Measurements from ENCODE around the gene USP6NL.

Gene USP6NL

DNA sequence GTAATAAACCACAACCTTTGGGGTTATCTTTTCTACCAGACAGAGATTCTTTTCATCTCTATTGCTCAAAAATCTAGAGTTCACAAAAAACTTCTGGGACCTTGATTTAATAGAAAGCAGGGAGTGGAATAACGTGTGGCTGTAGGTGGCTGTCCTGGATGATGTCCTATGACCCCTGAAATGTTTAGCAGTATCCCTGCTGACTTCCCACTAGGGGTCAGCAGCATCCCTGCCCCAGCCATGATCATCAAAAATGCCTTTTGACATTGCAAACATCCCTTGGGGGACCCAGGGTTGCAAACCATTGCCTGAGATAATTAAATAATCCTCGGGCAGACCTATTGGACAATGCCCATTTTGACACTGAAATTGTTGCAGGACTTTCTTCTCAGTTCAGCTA, 177.1 kb downstream of the USP6NL start:
- no peak overlapping the region for H3K4me3 ChIP-seq (replicated peaks; ENCODE audit: low read depth, low read length)
- no peaks in the 10 kb centered on the region; the same call in 1 of the 2 replicates for H3K27me3 ChIP-seq (replicated peaks; ENCODE audit: control insufficient read depth, insufficient read depth, low read length)
- no peaks in the 10 kb centered on the region for H3K36me3 ChIP-seq (ENCODE audit: control insufficient read depth, insufficient read depth, low read length)
- DNase-seq (ENCODE audit: extremely low read depth, insufficient read length) = no peak
- peak; percentile 56 for TF ChIP-seq CTCF (IDR thresholded peaks at IDR 0.05; ENCODE audit: insufficient read depth, low read length, poor library complexity, severe bottlenecking)

- Histone ChIP-seq H3K4me3 (replicated peaks; ENCODE audit: low read depth, low read length) (no peak overlapping the region), H3K27me3 (replicated peaks; ENCODE audit: control insufficient read depth, insufficient read depth, low read length) (no peaks in the 10 kb centered on the region; the same call in 1 of the 2 replicates), H3K36me3 (ENCODE audit: control insufficient read depth, insufficient read depth, low read length) (no peaks in the 10 kb centered on the region)
- no peak for TF ChIP-seq CTCF (IDR thresholded peaks at IDR 0.05; ENCODE audit: insufficient read depth, low read length, poor library complexity, severe bottlenecking)
- DNase-seq (ENCODE audit: extremely low read depth, insufficient read length) = no peak
Observed at GRCh38 chr10:11433657-11434056, 177.8 kb downstream of the USP6NL start.

GRCh38 chr10:11431216-11431555, 180.3 kb downstream of the USP6NL start:
- no peak overlapping the region for H3K4me3 ChIP-seq (replicated peaks; ENCODE audit: low read depth, low read length)
- no peaks in the 10 kb centered on the region for H3K36me3 ChIP-seq (ENCODE audit: control insufficient read depth, insufficient read depth, low read length)
- DNase-seq (ENCODE audit: extremely low read depth, insufficient read length) = no peak
- TF ChIP-seq CTCF (IDR thresholded peaks at IDR 0.05; ENCODE audit: insufficient read depth, low read length, poor library complexity, severe bottlenecking) = no peak
- H3K27me3 ChIP-seq (replicated peaks; ENCODE audit: control insufficient read depth, insufficient read depth, low read length) = no peaks in the 10 kb centered on the region

DNA sequence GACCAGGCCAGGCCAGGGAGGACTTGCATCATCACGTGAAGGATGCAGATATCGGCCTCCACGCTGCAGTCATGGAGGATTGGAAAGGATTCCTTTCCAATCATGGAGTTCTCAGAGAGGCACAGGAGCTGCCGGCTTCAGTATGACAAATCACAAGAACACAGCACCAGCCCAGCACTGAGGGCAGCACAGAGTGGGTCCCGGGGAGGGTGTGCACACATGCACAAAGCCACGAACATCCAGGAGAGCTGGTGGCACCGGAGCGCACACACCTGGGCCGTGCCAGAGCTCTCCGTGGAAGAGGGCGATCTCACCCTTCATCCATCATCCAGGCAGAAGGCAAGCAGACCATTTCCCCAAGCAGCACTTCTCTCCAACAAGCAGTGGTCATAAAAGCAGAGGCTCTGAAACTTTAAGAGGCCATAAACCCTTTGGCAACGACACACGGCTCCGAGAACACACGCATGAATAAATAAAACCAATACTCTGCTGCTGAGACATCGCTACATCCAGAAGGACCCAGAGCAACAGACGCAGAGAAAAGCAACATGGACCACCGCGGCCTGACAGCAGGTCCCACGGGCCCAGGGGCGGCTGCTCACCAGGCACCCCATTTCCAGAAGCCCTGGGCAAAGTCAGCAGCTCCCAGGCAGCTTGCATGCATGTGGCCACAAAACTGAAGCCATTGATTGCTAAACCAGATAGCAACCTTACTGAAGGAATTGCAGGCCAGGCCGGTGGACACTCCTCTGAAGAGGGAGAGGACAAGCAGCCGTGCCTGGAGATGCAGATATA, 180.8 kb downstream of the USP6NL start:
- no peak for DNase-seq (ENCODE audit: extremely low read depth, insufficient read length)
- H3K4me3 ChIP-seq (replicated peaks; ENCODE audit: low read depth, low read length) = no peak overlapping the region
- H3K36me3 ChIP-seq (ENCODE audit: control insufficient read depth, insufficient read depth, low read length) = no peaks in the 10 kb centered on the region
- TF ChIP-seq CTCF (IDR thresholded peaks at IDR 0.05; ENCODE audit: insufficient read depth, low read length, poor library complexity, severe bottlenecking) = no peak
- H3K27me3 ChIP-seq (replicated peaks; ENCODE audit: control insufficient read depth, insufficient read depth, low read length) = no peaks in the 10 kb centered on the region

- no peak overlapping the region for H3K4me3 ChIP-seq (replicated peaks; ENCODE audit: low read depth, low read length)
- no peak for DNase-seq (ENCODE audit: extremely low read depth, insufficient read length)
- H3K36me3 ChIP-seq (ENCODE audit: control insufficient read depth, insufficient read depth, low read length) = no peaks in the 10 kb centered on the region
- no peak for TF ChIP-seq CTCF (IDR thresholded peaks at IDR 0.05; ENCODE audit: insufficient read depth, low read length, poor library complexity, severe bottlenecking)
- no peaks in the 10 kb centered on the region for H3K27me3 ChIP-seq (replicated peaks; ENCODE audit: control insufficient read depth, insufficient read depth, low read length)
Observed at GRCh38 chr10:11429439-11430052, 181.9 kb downstream of the USP6NL start.

Measured in GM06990 (cell line).